IMR-90 (cell line): ENCODE data around the gene RAB3IL1. TPM values are rescaled to one million over a fixed set of nuclear protein-coding genes. Genes with fewer than 3 reads are reported as not detected.

ENCODE experiments used
- ATAC-seq: fragments of 200-7000 bp; cut with Tn5 transposase; 2 replicates; pipeline ENCODE4 v1.9.1; 2020; ENCODE audit warnings: low read depth, mild to moderate bottlenecking, moderate library complexity
- BruUV-seq: library from RNA; stranded (reverse); fragments of 400-500 nt; replicated peaks from 2 replicates; lab custom pipeline; 2021; lab: Mats Ljungman, UMichigan
- CTCF ChIA-PET: fragments of 300-600 bp; formaldehyde crosslinking; extraction: SDS; loops from one replicate; lab custom pipeline; 2021; ENCODE audit warnings: antibody characterized with exemption; lab: Yijun Ruan, JAX
- POLR2A ChIA-PET: fragments of 300-600 bp; sonication (Branson Sonifier 250); formaldehyde crosslinking; loops from one replicate; lab custom pipeline; 2022; ENCODE audit warnings: antibody characterized with exemption; ENCODE audit not compliant: unreplicated experiment; lab: Charles Lee
- DNase-seq: peaks from one replicate; pipeline ENCODE4 v3.0.0; 2013
- H2AFZ ChIP-seq: replicated peaks from 2 replicates; pipeline ENCODE3; 2013; ENCODE audit warnings: low read length, mild to moderate bottlenecking; ENCODE audit not compliant: poor library complexity
- H2AK5ac ChIP-seq: 2 replicates; pipeline ENCODE4 v1.6.1; 2013; ENCODE audit warnings: low read depth, low read length, inconsistent platforms
- H2AK9ac ChIP-seq: replicated peaks from 2 replicates; pipeline ENCODE3; 2013; ENCODE audit warnings: mild to moderate bottlenecking, low read depth, low read length, moderate library complexity; ENCODE audit not compliant: poor library complexity
- H2BK120ac ChIP-seq: 2 replicates; pipeline ENCODE4 v1.6.1; 2013; ENCODE audit warnings: low read depth, low read length, inconsistent platforms
- H2BK15ac ChIP-seq: 3 replicates; pipeline ENCODE4 v1.6.1; 2013; ENCODE audit warnings: low read depth, low read length, inconsistent platforms
- H2BK20ac ChIP-seq: 2 replicates; pipeline ENCODE4 v1.6.1; 2013; ENCODE audit warnings: low read depth, mild to moderate bottlenecking, inconsistent platforms, low read length, moderate library complexity
- H2BK5ac ChIP-seq: 2 replicates; pipeline ENCODE4 v1.6.1; 2013; ENCODE audit warnings: mild to moderate bottlenecking, low read depth, low read length, inconsistent platforms; ENCODE audit not compliant: poor library complexity, severe bottlenecking
- H3K14ac ChIP-seq: replicated peaks from 2 replicates; pipeline ENCODE4 v1.6.1; 2013; ENCODE audit warnings: low read depth, low read length, inconsistent platforms
- H3K18ac ChIP-seq: 2 replicates; pipeline ENCODE4 v1.6.1; 2013; ENCODE audit warnings: low read depth, low read length, control low read depth
- H3K23ac ChIP-seq: 2 replicates; pipeline ENCODE4 v1.6.1; 2013; ENCODE audit warnings: low read depth, low read length, inconsistent platforms
- H3K27ac ChIP-seq: 2 replicates; pipeline ENCODE4 v1.5.1; 2013; ENCODE audit warnings: mild to moderate bottlenecking, control low read depth, low read length; ENCODE audit not compliant: insufficient read depth
- H3K27me3 ChIP-seq: 2 replicates; pipeline ENCODE4 v1.6.1; 2013; ENCODE audit warnings: low read length; ENCODE audit not compliant: control insufficient read depth, insufficient read depth
- H3K36me3 ChIP-seq: 2 replicates; pipeline ENCODE4 v1.6.1; 2013; ENCODE audit warnings: low read length, mixed read lengths; ENCODE audit not compliant: control insufficient read depth, insufficient read depth
- H3K4ac ChIP-seq: 2 replicates; pipeline ENCODE4 v1.6.1; 2013; ENCODE audit warnings: low read depth, low read length, inconsistent platforms
- H3K4me1 ChIP-seq: 2 replicates; pipeline ENCODE4 v1.6.1; 2013; ENCODE audit warnings: low read length, mixed read lengths; ENCODE audit not compliant: control insufficient read depth, insufficient read depth
- H3K4me2 ChIP-seq: 2 replicates; pipeline ENCODE4 v1.6.1; 2013; ENCODE audit warnings: low read depth, mild to moderate bottlenecking, control low read depth, low read length, moderate library complexity
- H3K4me3 ChIP-seq: 2 replicates; pipeline ENCODE4 v1.5.1; 2013; ENCODE audit warnings: low read depth, mild to moderate bottlenecking, control low read depth, low read length, moderate library complexity; ENCODE audit not compliant: insufficient read depth
- H3K56ac ChIP-seq: 2 replicates; pipeline ENCODE4 v1.6.1; 2013; ENCODE audit warnings: low read length, inconsistent platforms; ENCODE audit not compliant: insufficient read depth; ENCODE audit errors: extremely low read depth
- H3K79me1 ChIP-seq, 2 experiments: 2 replicates each; pipeline ENCODE4 v1.6.1; 2013; ENCODE audit warnings: low read length in 2 of 2, inconsistent platforms in 1 of 2, low read depth in 1 of 2
- H3K9ac ChIP-seq: 2 replicates; pipeline ENCODE4 v1.6.1; 2013; ENCODE audit warnings: low read depth, low read length, control low read depth
- H3K9me1 ChIP-seq: 2 replicates; pipeline ENCODE4 v1.6.1; 2013; ENCODE audit warnings: low read length, inconsistent platforms; ENCODE audit not compliant: insufficient read depth
- H3K9me3 ChIP-seq: 2 replicates; pipeline ENCODE4 v1.6.1; 2013; ENCODE audit warnings: low read length; ENCODE audit not compliant: control insufficient read depth, insufficient read depth
- H4K20me1 ChIP-seq: 2 replicates; pipeline ENCODE4 v1.6.1; 2013; ENCODE audit warnings: low read length, inconsistent platforms; ENCODE audit not compliant: insufficient read depth
- H4K5ac ChIP-seq: 2 replicates; pipeline ENCODE4 v1.6.1; 2013; ENCODE audit warnings: mild to moderate bottlenecking, low read depth, low read length, control low read depth
- H4K8ac ChIP-seq, 2 experiments: 2 replicates each; pipeline ENCODE4 v1.6.1; 2013; ENCODE audit warnings: low read depth in 2 of 2, low read length in 2 of 2, control low read depth in 1 of 2, inconsistent platforms in 1 of 2
- H4K91ac ChIP-seq: 2 replicates; pipeline ENCODE4 v1.6.1; 2013; ENCODE audit warnings: low read depth, low read length, inconsistent platforms; ENCODE audit not compliant: insufficient read depth
- BHLHE40 ChIP-seq: fragments of 150-350 bp; IDR thresholded peaks from 2 replicates; pipeline ENCODE4 v1.6.1; 2016; ENCODE audit warnings: mild to moderate bottlenecking, low read depth, low read length
- CEBPB ChIP-seq: IDR thresholded peaks from 2 replicates; pipeline ENCODE4 v1.6.1; 2012; ENCODE audit warnings: low read depth, low read length, improper control_type of control experiment
- CHD1 ChIP-seq: IDR thresholded peaks from 2 replicates; pipeline ENCODE4 v1.6.1; 2012; ENCODE audit warnings: low read depth, low read length, improper control_type of control experiment
- ELK1 ChIP-seq: fragments of 150-350 bp; IDR thresholded peaks from 2 replicates; pipeline ENCODE4 v1.6.1; 2016; ENCODE audit warnings: low read depth, mild to moderate bottlenecking, low read length, moderate library complexity, borderline replicate concordance
- MAFK ChIP-seq: IDR thresholded peaks from 2 replicates; pipeline ENCODE4 v1.6.1; 2012; ENCODE audit warnings: low read depth, low read length, improper control_type of control experiment
- MAZ ChIP-seq: IDR thresholded peaks from 2 replicates; pipeline ENCODE4 v1.6.1; 2012; ENCODE audit warnings: low read depth, mild to moderate bottlenecking, low read length, improper control_type of control experiment, moderate library complexity, borderline replicate concordance
- MXI1 ChIP-seq: IDR thresholded peaks from 2 replicates; pipeline ENCODE4 v1.6.1; 2012; ENCODE audit warnings: low read depth, mild to moderate bottlenecking, low read length, moderate library complexity, borderline replicate concordance
- NFE2L2 ChIP-seq: fragments of 150-350 bp; IDR thresholded peaks from 2 replicates; pipeline ENCODE4 v1.6.1; 2016; ENCODE audit warnings: low read depth, mild to moderate bottlenecking, low read length
- RAD21 ChIP-seq: IDR thresholded peaks from 2 replicates; pipeline ENCODE4 v1.6.1; 2012; ENCODE audit warnings: low read length, improper control_type of control experiment
- RCOR1 ChIP-seq: IDR thresholded peaks from 2 replicates; pipeline ENCODE4 v1.6.1; 2012; ENCODE audit warnings: mild to moderate bottlenecking, low read length, improper control_type of control experiment; ENCODE audit not compliant: insufficient replicate concordance
- RFX5 ChIP-seq: IDR thresholded peaks from 2 replicates; pipeline ENCODE4 v1.8.0; 2012; ENCODE audit warnings: low read depth, mild to moderate bottlenecking, low read length, moderate library complexity
- SMC3 ChIP-seq: fragments of 150-350 bp; IDR thresholded peaks from 2 replicates; pipeline ENCODE4 v1.6.1; 2016; ENCODE audit warnings: low read depth, mild to moderate bottlenecking, antibody characterized with exemption, low read length, moderate library complexity
- USF2 ChIP-seq: fragments of 150-350 bp; IDR thresholded peaks from 2 replicates; pipeline ENCODE4 v1.6.1; 2017; ENCODE audit warnings: mild to moderate bottlenecking, antibody characterized with exemption, low read length, low read depth
- WGBS, 2 experiments: methylation state at CpG; one replicate each; pipeline versions ENCODE4 v1.1.5 to v1.1.7; 2013; ENCODE audit warnings: missing lambda C conversion rate in 2 of 2; ENCODE audit not compliant: insufficient read length in 1 of 2; ENCODE audit errors: extremely low coverage in 2 of 2; 5-methylcytosine and 5-hydroxymethylcytosine counted together
- dilution Hi-C: fragments of 300-500 bp; cut with HindIII; formaldehyde crosslinking; loops from one replicate; pipeline ENCODE4 v1.14.3; 2018; ENCODE audit warnings: low sequenced_read_pairs; ENCODE audit not compliant: unreplicated experiment
- in situ Hi-C: fragments of 300-500 bp; cut with MboI; formaldehyde crosslinking; loops from 3 replicates; pipeline ENCODE4 v1.14.3; 2019; ENCODE audit warnings: low sequenced_read_pairs, inconsistent platforms, mixed read lengths
- intact Hi-C: fragments of 100-400 bp; cut with micrococcal nuclease; formaldehyde crosslinking; loops from 2 replicates; pipeline ENCODE4 v1.10.0; 2022
- polyA plus RNA-seq, 3 experiments: library from polyadenylated mRNA; depleted of rRNA; stranded (reverse); fragments of >200 nt; gene quantifications; 2 replicates each; pipeline ENCODE4 v1.2.3, GENCODE V29; 2012; ENCODE audit warnings: low replicate concordance in 1 of 3
- total RNA-seq: library from RNA; depleted of rRNA; stranded (reverse); fragments of >200 nt; gene quantifications from 2 replicates; pipeline ENCODE4 v1.2.3, GENCODE V29; 2012

RAB3IL1 gene
- total and polyA plus RNA-seq, 2 of the 4 experiments (the other 2 are of a cell fraction) = 0.72 to 1.9 TPM

- Histone ChIP-seq H4K20me1 (peaks cover 7% of the 10 kb centered on the region), H3K4me2 (no peak overlapping the region), H4K91ac (no peak overlapping the region), H3K56ac (no peak overlapping the region), H2AK9ac (peak overlapping the region; percentile 57), H3K9ac (no peak overlapping the region), H2BK5ac (no peak overlapping the region), H3K27me3 (no peaks in the 10 kb centered on the region), H3K18ac (no peak overlapping the region), H2BK20ac (no peak overlapping the region), H3K14ac (no peak overlapping the region), H3K4me1 (no peaks in the 10 kb centered on the region), H3K9me1 (no peaks in the 10 kb centered on the region), H3K79me1 (no peaks in the 10 kb centered on the region; a peak in 1 of 4 replicates), H3K4me3 (no peak overlapping the region), H4K5ac (no peak overlapping the region), H2AFZ (no peak overlapping the region), H3K4ac (no peak overlapping the region), H3K23ac (no peak overlapping the region), H2AK5ac (no peak overlapping the region), H3K9me3 (no peaks in the 10 kb centered on the region), H3K27ac (no peak overlapping the region), H3K36me3 (peaks cover 45% of the 10 kb centered on the region), H4K8ac (no peak overlapping the region), H2BK120ac (no peak overlapping the region), H2BK15ac (no peak overlapping the region)
- dilution Hi-C loops (no loop called here), in situ Hi-C loops (loop anchor here (25.0 kb wide), 1 partner anchor 458 kb away; no protein-coding TSS in a partner anchor), intact Hi-C loops (no loop called here)
- ATAC-seq (no peak), DNase-seq (no peak)
- BruUV-seq = no TSS peak
- CTCF ChIA-PET = no interaction called here
- POLR2A ChIA-PET = no interaction called here
- TF ChIP-seq SMC3 (no peak), MAFK (no peak), ELK1 (no peak), CHD1 (no peak), MAZ (no peak), RFX5 (no peak), NFE2L2 (no peak), RAD21 (no peak), BHLHE40 (no peak), CEBPB (no peak), RCOR1 (no peak), USF2 (no peak), MXI1 (no peak)
- WGBS, 2 experiments = 98% methylated on average over 8 of the region's 17 CpGs; no CpG with 5 or more reads in 1 of the 2 experiments
Observed at GRCh38 chr11:61854206-61854895, 63.0 kb downstream of the RAB3IL1 start.
